Activated naive CD4-positive, alpha-beta T cell treated with anti-CD3 and anti-CD28 coated beads, Interleukin-2, amount 10 ng/mL, durations not matched to agents 7 days and 5 days (primary cell): ENCODE measurements around the gene SYS1.
A peak's percentile ranks its signal among the peaks of the same experiment; 100 is the strongest.

Experiments used
- CTCF ChIA-PET: fragments of 350-600 bp; sonication (Branson Sonifier 250); formaldehyde crosslinking; loops from one replicate; lab custom pipeline; 2021; ENCODE audit warnings: antibody characterized with exemption; lab: Charles Lee
- DNase-seq: peaks from one replicate; pipeline ENCODE4 v3.0.0-alpha.2; 2020
- H3K27ac Mint-ChIP-seq: one replicate; pipeline ENCODE4 v1.8.0; 2021; ENCODE audit warnings: mild to moderate bottlenecking, moderate library complexity, mixed read lengths
- H3K27me3 Mint-ChIP-seq: one replicate; pipeline ENCODE4 v1.8.0; 2021; ENCODE audit warnings: mild to moderate bottlenecking, mixed read lengths
- H3K36me3 Mint-ChIP-seq: one replicate; pipeline ENCODE4 v1.8.0; 2021; ENCODE audit warnings: mixed read lengths
- H3K4me1 Mint-ChIP-seq: one replicate; pipeline ENCODE4 v1.8.0; 2021; ENCODE audit warnings: mixed read lengths
- H3K4me3 Mint-ChIP-seq: one replicate; pipeline ENCODE4 v1.8.0; 2021; ENCODE audit warnings: mild to moderate bottlenecking, moderate library complexity, mixed read lengths
- H3K9me3 Mint-ChIP-seq: one replicate; pipeline ENCODE4 v1.8.0; 2021; ENCODE audit warnings: mixed read lengths

The SYS1 gene

GRCh38 chr20:45354423-45355208, 8.3 kb upstream of the SYS1 start:
- Mint-ChIP-seq H3K4me3 (no peak overlapping the region), H3K27ac (no peak overlapping the region), H3K27me3 (peaks cover 3% of the 10 kb centered on the region), H3K4me1 (peaks cover 53% of the 10 kb centered on the region), H3K36me3 (no peaks in the 10 kb centered on the region), H3K9me3 (no peaks in the 10 kb centered on the region)
- CTCF ChIA-PET: interaction anchor here (0.6 to 1.8 kb wide), 4 partner anchors 45 to 93 kb away, joined by 3 to 10 read pairs (median 4); no protein-coding TSS in a partner anchor
- DNase-seq: no peak

GRCh38 chr20:45355209-45356084, 7.5 kb upstream of the SYS1 start:
- Mint-ChIP-seq H3K4me3 (no peak overlapping the region), H3K27me3 (no peaks in the 10 kb centered on the region), H3K9me3 (no peaks in the 10 kb centered on the region), H3K4me1 (peaks cover 53% of the 10 kb centered on the region), H3K36me3 (no peaks in the 10 kb centered on the region), H3K27ac (peak overlapping the region; percentile 66)
- no peak for DNase-seq
- CTCF ChIA-PET: interaction anchor here (0.7 to 1.6 kb wide), 2 partner anchors 33 to 61 kb away, joined by 3 to 4 read pairs; no protein-coding TSS in a partner anchor

GRCh38 chr20:45358282-45359068, 4.5 kb upstream of the SYS1 start:
- H3K27ac Mint-ChIP-seq: no peak overlapping the region
- no peak overlapping the region for H3K4me3 Mint-ChIP-seq
- H3K27me3 Mint-ChIP-seq: no peaks in the 10 kb centered on the region
- no peak for DNase-seq
- peaks cover 58% of the 10 kb centered on the region for H3K4me1 Mint-ChIP-seq
- CTCF ChIA-PET: interaction anchor here (1.2 to 20.1 kb wide), 4 partner anchors 12 to 75 kb away, joined by 3 to 382 read pairs (median 6); no protein-coding TSS in a partner anchor
- no peaks in the 10 kb centered on the region for H3K36me3 Mint-ChIP-seq
- H3K9me3 Mint-ChIP-seq: no peaks in the 10 kb centered on the region

- no peak for DNase-seq
- no peak overlapping the region for H3K27ac Mint-ChIP-seq
Measured at GRCh38 chr20:45359069-45359405, 3.9 kb upstream of the SYS1 start.

GRCh38 chr20:45359406-45360148, 3.4 kb upstream of the SYS1 start:
- H3K4me1 Mint-ChIP-seq: peaks cover 54% of the 10 kb centered on the region
- CTCF ChIA-PET: interaction anchor here (1.2 to 20.1 kb wide), 5 partner anchors 14 to 91 kb away, joined by 3 to 382 read pairs (median 10); no protein-coding TSS in a partner anchor
- no peak for DNase-seq

More at GRCh38 chr20:45359069-45359405, 3.9 kb upstream of the SYS1 start:
- peaks cover 57% of the 10 kb centered on the region for H3K4me1 Mint-ChIP-seq
- no peaks in the 10 kb centered on the region for H3K36me3 Mint-ChIP-seq
- H3K9me3 Mint-ChIP-seq: no peaks in the 10 kb centered on the region
- no peaks in the 10 kb centered on the region for H3K27me3 Mint-ChIP-seq
- no peak overlapping the region for H3K4me3 Mint-ChIP-seq
- CTCF ChIA-PET: interaction anchor here (1.2 to 20.1 kb wide), 4 partner anchors 15 to 92 kb away, joined by 3 to 382 read pairs (median 14); no protein-coding TSS in a partner anchor

GRCh38 chr20:45361793-45362192, 1.2 kb upstream of the SYS1 start:
- Mint-ChIP-seq H3K36me3 (peaks cover 9% of the 10 kb centered on the region), H3K4me3 (no peak overlapping the region)
- CTCF ChIA-PET: interaction anchor here (0.6 to 20.1 kb wide), 10 partner anchors 11 to 409 kb away, joined by 3 to 382 read pairs (median 13); no protein-coding TSS in a partner anchor

More at GRCh38 chr20:45359406-45360148, 3.4 kb upstream of the SYS1 start:
- no peak overlapping the region for H3K4me3 Mint-ChIP-seq
- H3K27me3 Mint-ChIP-seq: no peaks in the 10 kb centered on the region
- H3K27ac Mint-ChIP-seq: no peak overlapping the region
- no peaks in the 10 kb centered on the region for H3K36me3 Mint-ChIP-seq
- H3K9me3 Mint-ChIP-seq: no peaks in the 10 kb centered on the region

GRCh38 chr20:45363611-45364492, 896 bp downstream of the SYS1 start:
- H3K36me3 Mint-ChIP-seq: peaks cover 27% of the 10 kb centered on the region
- H3K4me1 Mint-ChIP-seq: peaks cover 54% of the 10 kb centered on the region
- H3K4me3 Mint-ChIP-seq: peak overlapping the region; percentile 91
- CTCF ChIA-PET: interaction anchor here (0.6 to 20.1 kb wide), 21 partner anchors 9 to 407 kb away, joined by 3 to 382 read pairs (median 5); partner anchors contain the start of gene PIGT
- H3K27ac Mint-ChIP-seq: peak overlapping the region; percentile 91
- DNase-seq: no peak
- H3K9me3 Mint-ChIP-seq: no peaks in the 10 kb centered on the region
- H3K27me3 Mint-ChIP-seq: no peaks in the 10 kb centered on the region

More at GRCh38 chr20:45361793-45362192, 1.2 kb upstream of the SYS1 start:
- H3K9me3 Mint-ChIP-seq: no peaks in the 10 kb centered on the region
- DNase-seq: no peak
- no peaks in the 10 kb centered on the region for H3K27me3 Mint-ChIP-seq
- no peak overlapping the region for H3K27ac Mint-ChIP-seq
- peaks cover 52% of the 10 kb centered on the region for H3K4me1 Mint-ChIP-seq

GRCh38 chr20:45365444-45365970, 2.6 kb downstream of the SYS1 start:
- no peak overlapping the region for H3K27ac Mint-ChIP-seq

GRCh38 chr20:45366192-45366591, 3.2 kb downstream of the SYS1 start:
- Mint-ChIP-seq H3K9me3 (no peaks in the 10 kb centered on the region), H3K27me3 (no peaks in the 10 kb centered on the region), H3K27ac (no peak overlapping the region), H3K4me3 (no peak overlapping the region), H3K4me1 (peaks cover 62% of the 10 kb centered on the region), H3K36me3 (peaks cover 30% of the 10 kb centered on the region)
- CTCF ChIA-PET: interaction anchor here (2.2 to 20.1 kb wide), 2 partner anchors 8 to 68 kb away, joined by 7 to 382 read pairs; no protein-coding TSS in a partner anchor
- DNase-seq: no peak

More at GRCh38 chr20:45365444-45365970, 2.6 kb downstream of the SYS1 start:
- DNase-seq: no peak
- CTCF ChIA-PET: interaction anchor here (2.2 to 20.1 kb wide), 3 partner anchors 9 to 86 kb away, joined by 7 to 382 read pairs (median 48); no protein-coding TSS in a partner anchor
- Mint-ChIP-seq H3K4me1 (peaks cover 60% of the 10 kb centered on the region), H3K9me3 (no peaks in the 10 kb centered on the region), H3K36me3 (peaks cover 29% of the 10 kb centered on the region), H3K4me3 (no peak overlapping the region), H3K27me3 (no peaks in the 10 kb centered on the region)

GRCh38 chr20:45366631-45367030, 3.7 kb downstream of the SYS1 start:
- H3K36me3 Mint-ChIP-seq: peaks cover 34% of the 10 kb centered on the region
- peaks cover 65% of the 10 kb centered on the region for H3K4me1 Mint-ChIP-seq
- no peaks in the 10 kb centered on the region for H3K9me3 Mint-ChIP-seq
- H3K4me3 Mint-ChIP-seq: no peak overlapping the region
- CTCF ChIA-PET: interaction anchor here (1.3 to 20.1 kb wide), 3 partner anchors 7 to 83 kb away, joined by 4 to 382 read pairs (median 7); no protein-coding TSS in a partner anchor
- H3K27me3 Mint-ChIP-seq: no peaks in the 10 kb centered on the region
- peak; percentile 1 for DNase-seq
- no peak overlapping the region for H3K27ac Mint-ChIP-seq

- Mint-ChIP-seq H3K9me3 (no peaks in the 10 kb centered on the region), H3K4me1 (peaks cover 67% of the 10 kb centered on the region), H3K4me3 (no peak overlapping the region), H3K36me3 (peaks cover 36% of the 10 kb centered on the region), H3K27ac (no peak overlapping the region), H3K27me3 (no peaks in the 10 kb centered on the region)
- CTCF ChIA-PET: interaction anchor here (1.3 to 20.1 kb wide), 4 partner anchors 7 to 83 kb away, joined by 3 to 382 read pairs (median 6); no protein-coding TSS in a partner anchor
- peak; percentile 6 for DNase-seq
Measured at GRCh38 chr20:45367126-45367525, 4.2 kb downstream of the SYS1 start.
